ENCODE data around the gene MAPK10. TPM values are rescaled to one million over a fixed set of nuclear protein-coding genes. Genes with fewer than 3 reads are reported as not detected.

MAPK10 gene
- polyA plus RNA-seq, 1 donor (not counting 4 experiments of a cell fraction or from before 2014, with no cell fraction given) = 8.2 TPM

- no peaks in the 10 kb centered on the region for H4K20me1 ChIP-seq (ENCODE audit: control insufficient read depth, extremely low read depth, insufficient read depth, low read length)
- no peaks in the 10 kb centered on the region for H3K27me3 ChIP-seq (ENCODE audit: control insufficient read depth, extremely low read depth, insufficient read depth, low read length)
- dilution Hi-C loops (cut with MboI; ENCODE audit: extremely low pct_ligation_motif_present, low sequenced_read_pairs) = no loop called here
- H3K36me3 ChIP-seq (ENCODE audit: control insufficient read depth in 2 of 2, extremely low read depth in 1 of 2, insufficient read depth in 2 of 2, low read length in 2 of 2) = no peaks in the 10 kb centered on the region
- DNase-seq (ENCODE audit: low read depth, low spot score) (no peak), FAIRE-seq (no peak)
- no peaks in the 10 kb centered on the region for H3K4me1 ChIP-seq (ENCODE audit: control insufficient read depth, extremely low read depth, insufficient read depth, low read length)
- no peak overlapping the region for H3K27ac ChIP-seq (ENCODE audit: control insufficient read depth, insufficient read depth, low read length)
- H3K9ac ChIP-seq (ENCODE audit: control insufficient read depth, extremely low read depth, insufficient read depth, low read length) = no peak overlapping the region
- no peaks in the 10 kb centered on the region for H3K79me2 ChIP-seq (ENCODE audit: control insufficient read depth, insufficient read depth, low read length)
- H2AFZ ChIP-seq (ENCODE audit: control insufficient read depth, low read length) = no peak overlapping the region
- no peaks in the 10 kb centered on the region for H3K9me3 ChIP-seq (ENCODE audit: control insufficient read depth, low read depth, low read length)
- no peak overlapping the region for H3K4me2 ChIP-seq (ENCODE audit: control insufficient read depth, extremely low read depth, insufficient read depth, low read depth, low read length)
- TF ChIP-seq EZH2 (IDR thresholded peaks at IDR 0.05; ENCODE audit: low read length) (no peak), CTCF (optimal IDR thresholded peaks at IDR 0.05 in 1 of 3, IDR thresholded peaks at IDR 0.05 in 1 of 3, conservative IDR thresholded peaks at IDR 0.05 in 1 of 3; ENCODE audit: extremely low read depth in 1 of 3, insufficient read depth in 2 of 3, low read length in 3 of 3) (no peak)
- H3K4me3 ChIP-seq (ENCODE audit: control insufficient read depth in 2 of 3, extremely low read depth in 1 of 3, insufficient read depth in 2 of 3, low read depth in 1 of 3, low read length in 3 of 3) = no peak overlapping the region
- H3K9me1 ChIP-seq (ENCODE audit: control insufficient read depth, extremely low read depth, insufficient read depth, low read length) = no peaks in the 10 kb centered on the region
Observed at GRCh38 chr4:86011117-86011516, 348.7 kb downstream of the MAPK10 start.

GRCh38 chr4:86007042-86007441, 352.8 kb downstream of the MAPK10 start:
- H3K9ac ChIP-seq (ENCODE audit: control insufficient read depth, extremely low read depth, insufficient read depth, low read length) = no peak overlapping the region
- no peak overlapping the region for H3K4me2 ChIP-seq (ENCODE audit: control insufficient read depth, extremely low read depth, insufficient read depth, low read depth, low read length)
- no peak overlapping the region for H3K4me3 ChIP-seq (ENCODE audit: control insufficient read depth in 2 of 3, extremely low read depth in 1 of 3, insufficient read depth in 2 of 3, low read depth in 1 of 3, low read length in 3 of 3)
- H3K27ac ChIP-seq (ENCODE audit: control insufficient read depth, insufficient read depth, low read length) = no peak overlapping the region
- dilution Hi-C loops (cut with MboI; ENCODE audit: extremely low pct_ligation_motif_present, low sequenced_read_pairs) = no loop called here
- H2AFZ ChIP-seq (ENCODE audit: control insufficient read depth, low read length) = no peak overlapping the region
- H3K79me2 ChIP-seq (ENCODE audit: control insufficient read depth, insufficient read depth, low read length) = no peaks in the 10 kb centered on the region
- DNase-seq (ENCODE audit: low read depth, low spot score) (no peak), FAIRE-seq (no peak)
- TF ChIP-seq CTCF (optimal IDR thresholded peaks at IDR 0.05 in 1 of 3, IDR thresholded peaks at IDR 0.05 in 1 of 3, conservative IDR thresholded peaks at IDR 0.05 in 1 of 3; ENCODE audit: extremely low read depth in 1 of 3, insufficient read depth in 2 of 3, low read length in 3 of 3) = no peak
- no peaks in the 10 kb centered on the region for H3K9me1 ChIP-seq (ENCODE audit: control insufficient read depth, extremely low read depth, insufficient read depth, low read length)
- H3K27me3 ChIP-seq (ENCODE audit: control insufficient read depth, extremely low read depth, insufficient read depth, low read length) = no peaks in the 10 kb centered on the region
- H3K4me1 ChIP-seq (ENCODE audit: control insufficient read depth, extremely low read depth, insufficient read depth, low read length) = no peaks in the 10 kb centered on the region
- no peaks in the 10 kb centered on the region for H3K9me3 ChIP-seq (ENCODE audit: control insufficient read depth, low read depth, low read length)
- no peaks in the 10 kb centered on the region for H4K20me1 ChIP-seq (ENCODE audit: control insufficient read depth, extremely low read depth, insufficient read depth, low read length)
- no peaks in the 10 kb centered on the region for H3K36me3 ChIP-seq (ENCODE audit: control insufficient read depth in 2 of 2, extremely low read depth in 1 of 2, insufficient read depth in 2 of 2, low read length in 2 of 2)

Data from keratinocyte (primary cell).